Cortex of kidney (tissue), 1 donor: ENCODE data around the gene SLC35F2.
"Not testable (repeated sequence)": the region's sequence is repeated elsewhere in the genome, so short reads cannot be mapped to it uniquely, and the experiment has no call there.

Experiments used
- DNase-seq: peaks from one replicate; lab custom pipeline; 2025; lab: John Stamatoyannopoulos, UW

Gene SLC35F2

DNA sequence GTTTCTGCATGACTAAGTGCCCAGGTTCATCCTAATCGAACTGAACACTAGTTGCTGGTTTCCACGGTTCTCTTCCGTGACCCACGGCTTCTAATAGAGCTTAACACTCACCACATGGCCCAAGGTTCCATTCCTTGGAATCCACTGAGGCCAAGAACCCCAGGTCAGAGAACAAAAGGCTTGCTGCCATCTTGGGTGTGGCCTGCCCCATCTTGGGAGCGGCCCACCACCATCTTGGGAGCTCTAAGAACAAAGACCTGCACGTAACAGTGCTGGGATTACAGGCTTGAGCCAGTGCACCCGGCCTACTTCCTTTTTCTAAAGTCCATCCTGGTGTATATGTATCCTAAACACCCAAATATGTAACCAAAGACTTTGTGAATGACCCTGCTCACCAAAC, 68.8 kb downstream of the SLC35F2 start:
- DNase-seq, result no peak

DNA sequence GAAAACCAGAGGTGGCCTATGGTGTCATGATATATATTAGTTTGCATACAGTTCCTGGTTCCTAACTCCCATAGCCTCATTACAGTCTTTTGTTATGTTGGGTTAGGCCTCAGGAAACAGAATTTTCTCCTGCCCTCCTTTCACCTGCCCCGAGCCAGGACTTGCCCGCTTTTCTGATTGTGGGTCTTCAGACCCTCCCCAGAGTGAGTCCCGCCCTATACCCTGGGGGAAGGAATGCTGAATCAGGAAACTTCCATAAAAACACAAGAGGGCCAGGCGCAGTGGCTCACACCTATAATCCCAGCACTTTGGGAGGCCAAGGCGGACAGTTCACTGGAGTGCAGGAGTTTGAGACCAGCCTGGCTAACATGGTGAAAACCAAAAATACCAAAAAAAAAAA, 70.9 kb downstream of the SLC35F2 start:
- no peak for DNase-seq

DNA sequence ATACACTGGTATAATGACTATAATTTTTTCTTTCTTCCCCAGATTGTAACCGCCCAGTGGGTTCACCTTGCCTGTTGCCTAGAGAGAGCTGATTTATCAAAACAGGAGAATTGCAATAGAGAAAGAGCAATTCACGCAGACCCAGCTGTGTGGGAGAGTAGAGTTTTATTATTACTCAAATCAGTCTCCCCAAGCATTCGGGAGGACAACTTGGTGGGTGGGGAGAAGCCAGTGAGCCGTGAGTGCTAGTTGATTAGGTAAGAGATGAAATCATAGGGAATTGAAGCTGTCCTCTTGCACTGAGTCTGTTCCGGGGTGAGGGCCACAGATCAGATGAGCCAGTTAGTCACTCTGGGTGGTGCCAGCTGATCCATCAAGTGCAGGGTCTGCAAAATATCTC, 73.2 kb downstream of the SLC35F2 start:
- DNase-seq, result no peak

DNA sequence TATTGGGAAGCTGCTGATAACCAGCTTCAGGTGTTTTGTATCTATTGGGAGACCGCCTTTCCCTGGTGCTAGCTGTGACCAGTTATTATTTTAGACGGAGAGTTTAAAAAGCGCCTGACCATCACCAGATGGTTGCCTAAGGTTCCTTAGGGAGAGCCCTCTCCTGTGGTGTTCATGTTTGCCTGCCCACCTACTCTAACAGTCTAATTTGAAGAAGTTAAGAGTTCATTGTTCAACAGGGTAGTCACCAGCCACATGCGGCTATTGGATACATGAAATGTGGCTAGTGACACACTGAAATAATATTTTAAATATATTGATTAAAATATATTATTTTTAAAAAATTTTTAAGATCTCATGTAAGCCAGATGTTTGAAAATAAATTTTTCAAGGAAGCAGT, 75.5 kb downstream of the SLC35F2 start:
- no peak for DNase-seq

DNA sequence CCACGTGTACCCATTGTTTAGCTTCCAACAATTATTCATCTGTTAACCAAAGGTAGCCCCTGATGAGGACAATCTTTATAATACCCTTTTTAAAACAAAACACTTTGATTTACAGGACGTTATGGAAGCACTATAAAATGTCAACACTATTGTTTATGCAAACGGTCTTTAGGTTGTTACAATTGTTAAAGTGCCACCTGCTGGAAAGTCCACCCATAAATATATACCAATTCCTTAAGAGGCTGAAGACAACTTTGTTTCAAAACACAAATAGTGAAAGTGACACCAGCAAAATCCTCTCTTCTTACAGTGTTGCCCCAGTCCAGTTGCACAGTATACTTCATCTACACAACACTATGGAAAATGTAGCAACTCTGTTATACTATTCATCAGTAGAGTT, 77.8 kb downstream of the SLC35F2 start:
- no peak for DNase-seq

DNA sequence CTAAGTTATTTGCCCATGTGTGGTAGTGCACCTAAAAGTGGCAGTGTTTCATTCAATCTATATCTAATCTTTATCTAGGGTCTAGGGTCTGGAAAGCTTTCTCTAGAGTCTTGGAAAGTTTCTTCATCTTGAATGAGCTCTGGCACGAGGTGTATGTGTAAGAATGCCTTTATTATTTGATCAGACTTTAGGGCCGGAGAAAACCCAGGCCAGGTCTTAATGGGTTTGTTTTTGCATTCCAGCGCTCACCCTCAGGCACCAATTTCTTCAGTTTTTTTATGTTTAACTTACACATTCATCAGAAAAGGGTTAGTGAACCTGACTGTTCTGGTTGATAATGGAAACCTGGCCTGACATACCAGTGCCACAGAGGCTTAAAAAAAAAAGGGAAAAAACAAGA, 78.5 kb downstream of the SLC35F2 start:
- no peak for DNase-seq

DNA sequence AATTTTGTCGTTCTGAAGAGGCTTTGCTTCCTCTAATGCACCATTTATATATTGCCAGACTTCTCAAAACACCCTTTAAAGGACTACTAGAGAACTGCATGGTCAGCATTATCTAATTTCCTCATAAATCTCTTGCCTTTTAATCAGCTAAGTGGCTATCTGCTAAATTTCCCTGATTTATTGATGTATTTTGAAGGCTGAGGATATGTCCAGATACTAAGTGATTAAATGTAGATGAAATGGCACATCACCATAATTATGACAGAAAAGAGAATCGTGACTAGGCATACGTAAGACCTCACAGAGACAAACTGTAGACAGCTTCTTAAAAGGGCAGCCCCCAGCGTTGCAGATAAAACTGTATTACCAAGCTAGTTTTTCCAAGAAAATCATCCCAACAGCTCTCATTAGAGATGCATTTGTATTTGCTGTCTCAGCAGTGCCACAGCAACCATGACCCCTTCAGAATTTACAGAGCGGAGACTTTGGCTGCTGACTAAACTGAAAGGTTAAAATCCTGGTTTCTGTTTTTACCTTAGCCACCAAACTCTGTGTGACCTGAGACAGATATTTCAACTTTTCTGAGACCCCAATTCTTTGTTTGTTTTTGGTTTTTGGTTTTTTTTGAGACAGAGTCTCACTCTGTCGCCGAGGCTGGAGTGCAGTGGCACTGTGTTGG, 79.6 kb downstream of the SLC35F2 start:
- no peak for DNase-seq

DNA sequence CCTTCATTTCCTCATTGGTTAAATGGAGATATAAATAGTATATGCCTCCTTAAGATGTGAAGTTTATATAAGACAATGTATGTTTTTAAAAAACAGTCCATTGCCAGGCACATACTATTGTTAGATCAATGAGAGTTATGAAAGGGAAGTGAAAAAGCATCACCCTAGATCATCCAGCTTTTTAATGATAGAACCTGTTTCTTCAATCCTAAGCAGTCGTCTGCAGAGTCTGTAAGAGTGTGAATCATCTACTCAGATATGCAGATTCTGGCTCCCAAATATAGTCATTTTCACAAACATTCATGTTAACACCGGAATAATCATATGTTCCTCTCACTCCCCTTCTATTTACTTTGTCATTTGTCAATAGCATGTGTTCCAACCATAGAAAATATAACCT, 81.5 kb downstream of the SLC35F2 start:
- no peak for DNase-seq

DNA sequence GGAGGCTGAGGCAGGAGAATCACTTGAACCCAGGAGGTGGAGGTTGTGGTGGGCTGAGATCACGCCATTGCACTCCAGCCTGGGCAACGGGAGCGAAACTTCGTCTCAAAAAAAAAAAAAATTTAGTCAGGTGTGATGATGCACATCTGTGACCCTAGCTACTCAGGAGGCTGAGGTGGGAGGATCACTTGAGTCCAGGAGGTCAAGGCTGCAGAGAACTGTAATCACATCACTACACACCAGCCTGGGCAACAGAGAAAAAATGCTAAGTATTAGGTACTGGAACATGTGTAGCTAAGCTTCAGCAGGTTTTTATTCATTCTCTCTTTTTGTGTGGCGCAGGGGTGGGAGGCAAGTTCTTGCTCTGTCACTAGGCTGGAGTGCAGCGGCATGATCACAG, 82.5 kb downstream of the SLC35F2 start:
- DNase-seq, result no peak

DNA sequence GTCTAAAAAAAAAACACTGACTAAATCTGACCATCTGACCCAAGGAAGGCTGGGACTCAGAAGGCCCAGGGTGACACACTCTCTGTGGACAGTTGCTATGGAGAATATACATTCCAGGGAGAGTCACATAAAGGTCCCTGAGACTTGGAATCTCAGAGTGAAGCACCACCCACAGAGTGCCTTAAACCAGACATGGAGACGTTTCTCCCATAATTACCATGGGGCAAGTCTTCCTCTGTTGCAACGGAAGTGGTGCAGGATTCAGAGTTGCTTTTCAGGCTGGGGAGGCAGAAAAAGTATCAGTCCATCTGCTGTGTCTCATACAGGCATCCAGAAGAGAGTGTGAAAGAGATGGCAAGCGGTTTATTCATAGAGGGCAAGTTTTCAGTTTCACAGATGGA, 88.0 kb downstream of the SLC35F2 start:
- no peak for DNase-seq

DNA sequence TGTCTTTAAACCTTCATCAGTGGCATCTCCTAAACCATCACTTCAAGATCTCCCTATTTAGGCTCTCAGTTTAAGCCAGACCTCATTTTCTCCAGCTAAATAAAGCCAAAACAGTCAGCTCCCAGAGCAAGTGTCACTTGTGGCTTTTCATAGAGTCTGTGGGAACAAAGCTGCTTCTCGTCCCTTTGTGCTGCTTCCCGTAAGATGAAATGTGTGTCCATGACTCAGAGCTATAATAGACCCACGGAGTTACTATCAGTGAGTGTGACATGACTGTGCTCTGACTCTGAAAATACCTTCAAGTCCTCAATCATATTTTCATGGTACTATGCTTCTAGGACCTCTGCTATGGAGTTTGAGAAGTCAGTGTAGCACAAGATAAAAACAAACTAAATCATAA, 89.4 kb downstream of the SLC35F2 start:
- DNase-seq, result no peak

DNA sequence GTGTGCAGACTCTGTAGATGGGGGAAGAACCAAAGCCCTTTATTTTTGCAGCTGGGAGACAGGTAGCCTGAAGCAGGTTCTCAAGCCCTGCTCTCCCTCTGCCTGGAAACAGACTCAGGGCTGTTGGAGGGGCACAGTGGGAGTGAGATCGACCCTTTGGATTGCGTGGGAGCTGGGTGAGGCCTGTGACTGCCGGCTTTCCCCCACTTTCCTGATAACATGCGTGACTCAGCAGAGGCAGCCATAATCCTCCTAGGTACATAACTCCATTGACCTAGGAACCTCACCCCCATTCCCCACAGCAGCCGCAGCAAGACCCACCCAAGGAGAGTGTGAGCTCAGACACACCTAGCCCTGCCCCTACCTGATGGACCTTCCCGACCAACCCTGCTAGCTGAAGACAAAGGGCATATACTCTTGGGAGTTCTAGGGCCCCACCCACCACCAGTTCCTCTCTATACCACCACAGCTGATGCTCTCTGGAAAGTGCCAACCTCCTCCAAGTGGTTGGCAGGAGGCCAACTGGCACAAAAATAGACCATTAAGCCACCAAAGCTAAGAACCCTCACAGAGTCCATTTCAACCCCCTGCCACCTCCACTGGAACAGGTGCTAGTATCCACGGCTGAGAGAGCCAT, 99.8 kb downstream of the SLC35F2 start:
- DNase-seq, result not testable (repeated sequence)

DNA sequence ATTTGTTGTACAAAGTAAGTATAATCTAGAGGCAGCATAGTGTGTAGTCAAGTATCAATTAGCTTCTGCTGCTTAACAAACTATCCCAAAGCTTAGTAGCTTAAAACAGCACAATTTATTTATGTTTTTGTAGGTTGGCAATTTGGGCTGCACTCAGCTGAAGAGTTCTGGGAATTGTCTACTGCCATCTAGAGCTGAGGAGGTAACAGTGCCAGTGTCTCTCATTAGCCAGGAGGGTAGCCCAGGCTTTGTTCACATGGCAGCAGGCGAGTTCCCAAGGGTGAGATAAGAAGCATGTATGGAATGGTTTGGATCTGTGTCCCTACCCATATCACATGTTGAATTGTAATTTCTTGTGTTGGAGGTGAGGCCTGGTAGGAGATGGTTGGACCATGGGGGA, 100.9 kb downstream of the SLC35F2 start:
- DNase-seq, result no peak

DNA sequence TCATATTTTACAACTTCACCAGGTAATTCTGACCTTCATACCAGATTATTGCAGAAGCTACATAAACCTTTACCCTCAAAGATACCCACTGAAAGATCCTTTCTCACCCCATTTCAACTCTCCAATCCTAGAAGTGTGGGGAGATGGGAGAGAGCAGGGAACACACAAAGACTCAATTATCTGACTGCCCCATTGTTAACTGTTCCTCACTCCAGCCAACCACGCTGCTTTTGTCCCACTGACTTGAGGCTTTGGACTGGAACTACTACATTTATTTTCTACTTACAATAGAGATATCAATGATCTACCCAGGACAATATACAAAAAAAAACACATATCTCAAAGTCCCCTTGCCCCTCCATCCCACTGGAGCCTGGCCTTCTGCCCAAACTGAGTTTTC, 102.0 kb downstream of the SLC35F2 start:
- no peak for DNase-seq

DNA sequence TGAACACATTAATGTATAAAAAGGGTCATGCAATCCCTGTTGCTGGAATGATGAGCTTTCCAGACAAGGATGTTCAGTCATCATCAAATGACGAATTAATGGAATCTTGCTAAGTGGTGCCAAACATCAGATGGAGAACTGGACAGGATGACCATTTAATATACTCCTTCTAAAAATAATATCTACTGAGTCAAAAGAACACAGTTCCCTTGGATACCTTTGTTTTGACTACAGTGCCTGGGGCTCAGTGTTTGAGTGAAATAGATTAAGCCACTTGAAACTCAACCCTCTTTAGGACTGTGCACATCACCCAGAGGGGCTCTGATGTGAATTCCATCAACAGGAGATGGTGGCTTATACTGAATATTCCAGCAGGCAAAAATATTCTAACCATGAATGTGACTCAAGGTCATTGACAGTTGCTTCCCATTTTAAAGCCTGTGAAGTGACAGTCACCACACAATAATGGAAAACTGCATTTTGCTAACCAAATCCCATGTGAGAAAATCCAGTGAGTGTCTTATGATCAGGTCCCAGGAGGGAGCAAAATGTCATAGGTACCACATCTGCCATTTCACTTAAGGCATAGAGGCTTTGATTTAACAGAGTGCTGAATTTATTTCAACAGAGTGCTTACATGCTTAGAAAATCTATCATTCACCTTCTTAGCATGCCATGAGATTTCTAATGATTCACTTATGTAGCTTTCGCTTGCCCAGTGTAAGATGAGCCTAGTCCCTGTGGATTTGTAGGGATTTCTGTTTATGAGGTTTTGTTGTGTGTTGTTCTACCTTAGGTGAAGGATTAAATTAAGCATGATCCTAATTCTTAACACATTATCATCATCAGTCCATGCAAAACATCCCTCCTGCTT, 105.4 kb downstream of the SLC35F2 start:
- no peak for DNase-seq

DNA sequence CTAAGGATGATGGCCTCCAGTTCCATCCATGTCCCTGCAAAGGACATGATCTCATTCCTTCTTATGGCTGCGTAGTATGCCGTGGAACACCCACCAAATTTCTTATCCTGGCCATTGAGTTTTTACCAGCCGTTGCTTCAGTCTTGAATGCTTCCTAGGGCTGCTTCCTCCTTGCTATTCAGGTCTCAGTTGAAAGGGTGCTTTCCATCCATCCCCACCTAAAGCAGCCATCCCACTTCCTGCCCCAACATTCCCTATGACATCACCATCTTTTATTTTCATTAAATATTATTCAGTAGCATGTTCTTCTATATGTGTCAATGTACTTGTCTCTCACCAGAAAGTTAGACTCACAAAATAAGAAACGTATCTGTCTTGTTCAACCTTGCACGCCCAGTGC, 106.1 kb downstream of the SLC35F2 start:
- DNase-seq, result no peak

DNA sequence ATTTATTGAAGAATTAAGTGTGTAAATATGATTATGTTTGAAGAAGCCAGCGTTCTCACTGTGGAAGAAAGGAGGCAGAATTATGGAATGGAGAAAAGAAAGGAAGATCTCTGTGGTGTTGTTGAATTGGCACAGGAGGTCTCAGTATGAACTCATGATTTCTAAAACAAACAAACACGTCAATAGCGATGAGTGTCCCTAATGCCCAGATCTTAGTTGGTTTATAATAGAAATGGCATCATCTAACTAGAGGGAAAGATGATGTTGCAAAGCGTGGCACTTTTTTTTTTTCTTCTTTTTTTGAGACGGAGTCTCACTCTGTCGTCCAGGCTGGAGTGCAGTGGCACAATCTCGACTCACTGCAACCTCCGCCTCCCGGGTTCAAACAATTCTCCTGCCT, 107.5 kb downstream of the SLC35F2 start:
- no peak for DNase-seq

DNA sequence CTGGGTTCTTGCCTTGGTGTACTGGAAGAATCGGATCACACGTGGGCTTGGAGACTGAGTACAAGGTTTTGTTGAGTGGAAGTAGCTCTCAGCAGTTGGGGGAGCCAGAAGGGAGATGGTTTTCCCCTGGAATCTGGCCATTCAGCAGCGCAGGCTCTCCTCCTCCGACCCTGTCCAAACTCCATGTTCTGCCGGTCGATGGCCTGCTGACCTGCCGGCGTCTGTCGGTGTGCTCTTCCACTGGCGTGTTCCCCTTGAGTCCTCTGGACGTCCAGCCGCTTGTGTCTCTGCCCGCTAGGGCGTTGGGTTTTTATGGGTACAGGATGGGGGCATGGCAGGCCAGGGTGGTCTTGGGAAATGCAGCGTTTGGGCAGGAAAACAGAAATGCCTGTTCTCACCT, 108.3 kb downstream of the SLC35F2 start:
- no peak for DNase-seq

DNA sequence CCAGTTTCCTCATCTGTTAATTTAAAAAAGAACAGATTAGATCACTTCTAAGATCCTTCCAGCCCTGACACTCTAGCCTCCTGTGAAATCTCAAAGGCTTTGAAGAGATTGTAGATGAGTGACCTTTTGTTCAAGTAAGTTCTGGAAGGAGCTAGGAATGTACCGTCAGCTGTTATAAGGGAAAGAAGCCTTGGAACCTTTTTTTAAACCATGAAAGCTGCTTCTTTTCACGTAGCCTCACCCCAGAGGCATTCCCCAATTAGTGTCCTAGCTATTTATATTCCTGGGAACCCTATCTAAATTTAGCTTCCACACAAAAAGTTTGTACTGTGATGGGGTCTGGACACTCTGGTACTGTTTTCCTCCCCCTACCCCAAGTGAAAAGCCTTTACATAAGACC, 111.0 kb downstream of the SLC35F2 start:
- DNase-seq, result no peak

DNA sequence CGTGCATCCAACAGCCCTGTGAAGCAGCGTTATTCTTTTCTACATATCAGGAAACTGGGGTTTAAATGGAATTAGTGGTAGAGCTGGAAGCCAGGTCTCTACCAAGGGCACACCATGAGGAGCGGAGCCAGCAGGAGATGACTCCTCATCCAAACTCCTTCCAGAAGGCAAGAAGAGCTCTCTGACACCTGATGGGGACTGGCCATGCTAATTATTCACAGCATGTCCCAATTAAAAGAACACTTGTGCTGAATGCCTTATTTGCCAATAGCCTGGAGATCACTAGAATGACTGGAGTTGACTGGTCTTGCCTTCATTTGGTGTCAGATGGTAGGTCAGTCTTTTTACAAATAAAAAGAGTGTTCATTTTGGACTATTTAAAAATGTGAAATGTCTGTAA, 113.9 kb downstream of the SLC35F2 start:
- DNase-seq, result no peak

DNA sequence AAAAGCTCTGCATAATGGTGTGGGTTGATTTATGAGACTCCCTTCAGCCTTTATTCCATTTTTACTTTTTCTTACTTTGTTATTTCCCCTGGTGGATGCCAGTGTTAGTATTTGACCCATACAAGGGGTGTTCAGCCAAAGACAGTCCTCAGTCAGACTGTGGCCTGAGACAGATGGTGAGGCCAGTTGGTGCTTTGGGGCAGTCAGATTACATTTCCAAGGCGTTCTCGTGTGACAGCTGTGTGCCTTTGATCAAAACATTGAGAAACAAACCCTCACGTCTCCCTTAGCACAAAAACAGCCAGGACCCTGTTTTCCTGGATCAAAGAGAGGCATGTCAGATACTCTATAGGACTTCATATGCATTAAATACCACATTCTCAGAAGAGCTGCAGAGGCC, 115.4 kb downstream of the SLC35F2 start:
- DNase-seq, result no peak

DNA sequence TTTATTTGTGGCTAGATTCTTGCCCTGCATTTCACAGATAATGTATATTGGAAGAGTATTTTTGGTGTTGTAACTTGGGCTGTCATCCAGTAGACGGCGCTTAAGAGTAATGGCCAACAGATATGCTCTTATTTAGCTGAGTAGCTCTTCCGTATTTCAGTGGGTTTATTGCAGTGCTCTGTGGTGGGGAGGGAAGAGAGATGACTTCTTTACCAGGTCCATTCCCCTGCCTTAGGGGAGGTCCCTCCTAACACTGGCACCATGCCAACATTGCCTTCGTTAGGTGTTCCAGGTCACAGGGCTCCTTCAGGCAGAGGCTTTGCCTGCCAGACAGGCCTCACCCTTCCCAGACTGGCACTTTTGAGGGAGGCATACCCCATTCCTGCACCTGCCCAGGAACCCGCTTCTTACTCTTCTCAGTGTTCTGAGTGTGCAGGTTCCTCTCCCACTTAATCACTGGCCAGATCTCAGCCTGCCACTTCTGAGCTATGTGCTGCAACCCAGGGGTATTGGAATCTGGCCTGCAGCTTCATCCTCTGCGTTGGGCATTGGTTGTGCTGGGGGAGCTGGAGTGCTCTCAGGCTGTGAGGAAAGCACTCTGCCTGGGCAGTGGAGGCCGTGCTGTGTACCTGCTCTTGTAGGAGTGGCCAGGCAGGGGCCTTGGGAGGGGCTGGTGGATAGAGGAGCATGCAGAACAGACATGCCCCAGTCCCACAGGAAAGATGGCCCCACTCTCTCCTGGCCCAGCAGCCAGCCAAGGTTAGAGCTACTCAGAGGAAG, 117.4 kb downstream of the SLC35F2 start:
- no peak for DNase-seq
